Neural progenitor cell (in vitro differentiated cells): ENCODE results near the gene MAGI2. TPM values are rescaled to one million over a fixed set of nuclear protein-coding genes. Genes with fewer than 3 reads are reported as not detected.
"Not testable (repeated sequence)": the region's sequence is repeated elsewhere in the genome, so short reads cannot be mapped to it uniquely, and the experiment has no call there.

ENCODE experiments used
- DNase-seq: peaks from one replicate; pipeline ENCODE4 v3.0.0-alpha.2; 2016; ENCODE audit warnings: low spot score
- H2AFZ ChIP-seq: fragments of 200-600 bp; sonication (generic); replicated peaks from 2 replicates; pipeline ENCODE4 v1.6.1; 2016; ENCODE audit warnings: antibody characterized with exemption
- H3F3A ChIP-seq: fragments of 200-600 bp; sonication (generic); 2 replicates; pipeline ENCODE4 v1.6.1; 2016; ENCODE audit warnings: antibody characterized with exemption, low read depth
- H3K27ac ChIP-seq: fragments of 200-600 bp; sonication (generic); 2 replicates; pipeline ENCODE4 v1.5.1; 2016; ENCODE audit warnings: mild to moderate bottlenecking
- H3K27me3 ChIP-seq: fragments of 200-600 bp; sonication (generic); 2 replicates; pipeline ENCODE4 v1.6.1; 2016; ENCODE audit warnings: mild to moderate bottlenecking, moderate library complexity
- H3K36me3 ChIP-seq: fragments of 200-600 bp; sonication (generic); 2 replicates; pipeline ENCODE4 v1.5.1; 2016
- H3K4me1 ChIP-seq: fragments of 200-600 bp; sonication (generic); 2 replicates; pipeline ENCODE4 v1.6.1; 2016; ENCODE audit warnings: mixed run types
- H3K4me2 ChIP-seq: fragments of 200-600 bp; sonication (generic); 2 replicates; pipeline ENCODE4 v1.6.1; 2016
- H3K4me3 ChIP-seq: fragments of 200-600 bp; sonication (generic); 2 replicates; pipeline ENCODE4 v1.5.1; 2016
- H3K79me2 ChIP-seq: fragments of 200-600 bp; sonication (generic); 2 replicates; pipeline ENCODE4 v1.6.1; 2016; ENCODE audit warnings: low read depth
- H3K9ac ChIP-seq: fragments of 200-600 bp; sonication (generic); 2 replicates; pipeline ENCODE4 v1.6.1; 2016
- H3K9me3 ChIP-seq: fragments of 200-600 bp; sonication (generic); 2 replicates; pipeline ENCODE4 v1.5.1; 2016; ENCODE audit warnings: low read depth
- H4K20me1 ChIP-seq: fragments of 200-600 bp; sonication (generic); 2 replicates; pipeline ENCODE4 v1.6.1; 2016; ENCODE audit warnings: low read depth
- H3K27ac Mint-ChIP-seq: 3 replicates; pipeline ENCODE4 v1.8.0; 2021; ENCODE audit warnings: mixed read lengths
- H3K27me3 Mint-ChIP-seq: 2 replicates; pipeline ENCODE4 v1.8.0; 2022; ENCODE audit warnings: low read depth, mild to moderate bottlenecking, inconsistent platforms, moderate library complexity, mixed read lengths; ENCODE audit not compliant: insufficient read depth
- H3K36me3 Mint-ChIP-seq: 3 replicates; pipeline ENCODE4 v1.8.0; 2021; ENCODE audit warnings: mixed read lengths
- H3K4me1 Mint-ChIP-seq: 3 replicates; pipeline ENCODE4 v1.8.0; 2021; ENCODE audit warnings: mixed read lengths
- H3K4me3 Mint-ChIP-seq: 3 replicates; pipeline ENCODE4 v1.8.0; 2021; ENCODE audit warnings: mild to moderate bottlenecking, moderate library complexity, mixed read lengths
- H3K9me3 Mint-ChIP-seq: 3 replicates; pipeline ENCODE4 v1.8.0; 2020; ENCODE audit warnings: mixed read lengths
- CTCF ChIP-seq: fragments of 200-600 bp; sonication (generic); IDR thresholded peaks from 2 replicates; pipeline ENCODE4 v1.5.1; 2017; ENCODE audit warnings: antibody characterized with exemption, mild to moderate bottlenecking
- EZH2 ChIP-seq: fragments of 200-600 bp; sonication (generic); IDR thresholded peaks from 2 replicates; pipeline ENCODE4 v1.6.1; 2017; ENCODE audit warnings: antibody characterized with exemption, mild to moderate bottlenecking, moderate library complexity
- EZH2phosphoT487 ChIP-seq: fragments of 200-600 bp; sonication (generic); IDR thresholded peaks from 2 replicates; pipeline ENCODE4 v1.6.1; 2017; ENCODE audit warnings: antibody characterized with exemption
- total RNA-seq: library from RNA; depleted of rRNA; stranded (reverse); fragments of >200 nt; gene quantifications from 2 replicates; pipeline ENCODE4 v1.2.3, GENCODE V29; 2015; ENCODE audit warnings: low replicate concordance

The MAGI2 gene
- total RNA-seq, 1 donor from 2014 or later, result 5.8 TPM

DNA sequence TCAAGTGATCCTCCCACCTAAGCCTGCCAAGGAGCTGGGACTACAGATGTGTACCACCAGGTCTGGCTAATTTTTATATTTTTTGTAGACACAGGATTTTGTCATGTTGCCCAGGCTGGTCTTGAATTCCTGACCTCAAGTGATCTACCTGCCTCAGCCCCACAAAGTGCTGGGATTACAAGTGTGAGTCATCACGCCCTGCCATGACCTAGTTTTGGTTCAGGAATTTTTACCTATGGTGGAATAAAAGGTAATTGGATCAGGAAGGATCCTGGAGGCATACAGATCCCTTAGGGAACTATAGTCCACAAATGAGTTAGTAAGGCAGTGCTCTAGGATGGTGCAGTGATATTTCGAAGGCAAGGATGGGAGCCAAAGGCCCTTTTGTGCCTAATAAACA, 937.0 kb downstream of the MAGI2 start:
- Mint-ChIP-seq H3K27ac (no peak overlapping the region), H3K4me1 (no peaks in the 10 kb centered on the region)

DNA sequence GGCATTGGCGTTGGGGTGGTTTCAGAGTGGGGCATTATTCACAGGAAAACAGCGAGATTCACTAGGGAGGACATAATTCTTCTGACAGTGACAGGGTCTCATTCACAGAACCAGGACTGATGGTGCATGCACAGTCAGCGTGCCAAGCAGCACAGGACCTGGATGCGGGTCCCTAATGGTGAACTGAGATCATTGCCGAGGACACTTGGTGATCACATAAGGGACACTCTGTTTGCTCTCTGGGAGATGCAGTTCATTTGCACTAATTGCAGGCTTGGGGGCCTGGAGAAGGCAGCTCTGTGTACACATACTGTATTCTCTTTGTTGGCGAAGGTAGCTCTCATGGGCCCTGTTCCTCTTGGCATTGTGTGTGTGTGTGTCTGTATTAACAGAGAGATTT, 938.8 kb downstream of the MAGI2 start:
- Histone ChIP-seq H3K4me3 (no peak overlapping the region), H3K9me3 (no peaks in the 10 kb centered on the region), H3F3A (no peaks in the 10 kb centered on the region), H4K20me1 (no peaks in the 10 kb centered on the region), H2AFZ (no peak overlapping the region), H3K36me3 (no peaks in the 10 kb centered on the region), H3K4me2 (no peak overlapping the region), H3K4me1 (no peaks in the 10 kb centered on the region), H3K79me2 (no peaks in the 10 kb centered on the region), H3K9ac (no peak overlapping the region), H3K27ac (no peak overlapping the region), H3K27me3 (no peaks in the 10 kb centered on the region)
- no peak for DNase-seq
- Mint-ChIP-seq H3K27ac (no peak overlapping the region), H3K27me3 (peaks cover 2% of the 10 kb centered on the region), H3K9me3 (no peaks in the 10 kb centered on the region), H3K4me3 (no peak overlapping the region), H3K36me3 (no peaks in the 10 kb centered on the region), H3K4me1 (peaks cover 3% of the 10 kb centered on the region)
- TF ChIP-seq EZH2phosphoT487, result no peak
- TF ChIP-seq EZH2, result no peak
- TF ChIP-seq CTCF, result no peak

More for the DNA sequence above, 937.0 kb downstream of the MAGI2 start:
- Histone ChIP-seq H4K20me1 (no peaks in the 10 kb centered on the region), H3K4me1 (no peaks in the 10 kb centered on the region), H3K27ac (no peak overlapping the region), H3F3A (no peaks in the 10 kb centered on the region), H3K4me3 (no peak overlapping the region), H3K36me3 (no peaks in the 10 kb centered on the region), H3K9ac (no peak overlapping the region), H3K27me3 (no peaks in the 10 kb centered on the region), H3K79me2 (no peaks in the 10 kb centered on the region), H2AFZ (no peak overlapping the region), H3K4me2 (no peak overlapping the region), H3K9me3 (no peaks in the 10 kb centered on the region)
- Mint-ChIP-seq H3K36me3 (no peaks in the 10 kb centered on the region), H3K4me3 (no peak overlapping the region), H3K9me3 (no peaks in the 10 kb centered on the region), H3K27me3 (peaks cover 2% of the 10 kb centered on the region)
- no peak for DNase-seq
- TF ChIP-seq CTCF (no peak), EZH2 (no peak), EZH2phosphoT487 (no peak)

DNA sequence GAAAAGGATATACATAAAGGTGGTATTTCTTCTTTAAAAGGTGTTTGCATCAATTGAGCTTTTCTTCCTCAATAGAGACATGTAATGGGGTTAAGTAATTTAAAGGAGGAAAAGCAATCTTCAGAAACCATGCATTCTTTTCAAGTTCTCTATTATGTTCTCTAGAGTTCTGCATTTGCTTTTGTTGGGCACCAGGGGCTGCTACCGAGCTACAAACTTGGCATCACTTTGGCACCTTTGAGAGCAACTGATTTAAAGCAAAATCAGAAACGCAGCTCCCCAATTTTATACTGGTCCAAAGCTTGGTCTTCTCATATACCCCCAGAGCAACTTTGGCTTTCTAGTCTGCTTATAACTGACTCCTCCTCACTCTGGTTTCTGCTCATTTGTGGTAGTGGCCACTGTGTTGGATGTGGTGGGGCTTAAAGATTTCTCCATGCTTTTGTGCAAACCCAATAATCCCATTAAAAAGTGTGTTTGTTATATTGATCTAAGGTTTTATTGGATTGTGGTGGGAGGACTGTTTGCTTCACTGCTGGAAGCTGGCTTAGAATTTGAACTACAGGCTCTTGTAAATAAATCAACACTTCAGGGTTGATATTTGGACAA, 942.8 kb downstream of the MAGI2 start:
- H3K27me3 ChIP-seq, result no peaks in the 10 kb centered on the region
- no peaks in the 10 kb centered on the region for H4K20me1 ChIP-seq
- no peaks in the 10 kb centered on the region for H3K79me2 ChIP-seq
- no peaks in the 10 kb centered on the region for H3K9me3 ChIP-seq
- peaks cover 5% of the 10 kb centered on the region for H3K27me3 Mint-ChIP-seq
- H3F3A ChIP-seq, result no peaks in the 10 kb centered on the region
- no peak overlapping the region for H3K27ac Mint-ChIP-seq
- no peaks in the 10 kb centered on the region for H3K4me1 ChIP-seq
- H3K27ac ChIP-seq, result no peak overlapping the region
- H2AFZ ChIP-seq, result no peak overlapping the region
- H3K4me3 ChIP-seq, result no peak overlapping the region
- H3K9ac ChIP-seq, result no peak overlapping the region
- no peak overlapping the region for H3K4me3 Mint-ChIP-seq
- H3K4me1 Mint-ChIP-seq, result peaks cover 3% of the 10 kb centered on the region
- H3K4me2 ChIP-seq, result no peak overlapping the region
- H3K36me3 ChIP-seq, result no peaks in the 10 kb centered on the region
- no peaks in the 10 kb centered on the region for H3K36me3 Mint-ChIP-seq
- H3K9me3 Mint-ChIP-seq, result no peaks in the 10 kb centered on the region
- DNase-seq, result peak; percentile 62
- TF ChIP-seq CTCF, result peak; percentile 81
- no peak for TF ChIP-seq EZH2phosphoT487

- H3K27ac Mint-ChIP-seq, H3K27me3 ChIP-seq, H3F3A ChIP-seq, H3K4me1 ChIP-seq, H3K36me3 Mint-ChIP-seq, H3K9me3 Mint-ChIP-seq, H3K4me3 Mint-ChIP-seq, H3K27me3 Mint-ChIP-seq, H3K9me3 ChIP-seq, H3K4me3 ChIP-seq, H3K9ac ChIP-seq, H3K4me1 Mint-ChIP-seq, H2AFZ ChIP-seq, H3K79me2 ChIP-seq, H4K20me1 ChIP-seq, DNase-seq, H3K27ac ChIP-seq, H3K36me3 ChIP-seq, H3K4me2 ChIP-seq: not testable (repeated sequence)
These were observed 950.2 kb downstream of the MAGI2 start for GRCh38 chr7:78503301-78503700.
